Type B pancreatic cell (in vitro differentiated cells): ENCODE results near the gene HCLS1. TPM values are rescaled to one million over a fixed set of nuclear protein-coding genes. Genes with fewer than 3 reads are reported as not detected.

ENCODE experiments used
- DNase-seq: peaks from one replicate; pipeline ENCODE4 v3.0.0; 2021; ENCODE audit warnings: mixed read lengths; ENCODE audit not compliant: unreplicated experiment; ENCODE audit errors: extremely low spot score
- H3K27ac Mint-ChIP-seq: 2 replicates; pipeline ENCODE4 v1.8.0; 2021; ENCODE audit warnings: mild to moderate bottlenecking, mixed read lengths
- H3K27me3 Mint-ChIP-seq: 2 replicates; pipeline ENCODE4 v1.8.0; 2021; ENCODE audit warnings: mixed read lengths
- H3K36me3 Mint-ChIP-seq: 2 replicates; pipeline ENCODE4 v1.8.0; 2021; ENCODE audit warnings: mixed read lengths
- H3K4me1 Mint-ChIP-seq: one replicate; pipeline ENCODE4 v1.8.0; 2021; ENCODE audit warnings: mixed read lengths; ENCODE audit not compliant: unreplicated experiment
- H3K4me3 Mint-ChIP-seq: 2 replicates; pipeline ENCODE4 v1.8.0; 2021; ENCODE audit warnings: mild to moderate bottlenecking, mixed read lengths
- H3K9me3 Mint-ChIP-seq: 2 replicates; pipeline ENCODE4 v1.8.0; 2021; ENCODE audit warnings: mixed read lengths
- CTCF ChIP-seq: fragments of 200-600 bp; sonication (generic); conservative IDR thresholded peaks from 2 replicates; pipeline ENCODE4 v1.5.0; 2021; ENCODE audit warnings: antibody characterized with exemption, mild to moderate bottlenecking
- total RNA-seq: library from RNA; stranded (reverse); gene quantifications from 2 replicates; pipeline ENCODE4 v1.2.1, GENCODE V29; 2021; ENCODE audit warnings: low replicate concordance

HCLS1 gene
- total RNA-seq, 1 donor from 2014 or later, result 5.9 TPM

- H3K4me3 Mint-ChIP-seq, result no peak overlapping the region
Measured at GRCh38 chr3:121651684-121652083, 9.0 kb downstream of the HCLS1 start.

GRCh38 chr3:121649645-121650044, 11.1 kb downstream of the HCLS1 start:
- Mint-ChIP-seq H3K4me1 (no peaks in the 10 kb centered on the region), H3K27me3 (no peaks in the 10 kb centered on the region), H3K4me3 (no peak overlapping the region), H3K36me3 (no peaks in the 10 kb centered on the region), H3K27ac (no peak overlapping the region), H3K9me3 (no peaks in the 10 kb centered on the region)
- DNase-seq, result no peak
- no peak for TF ChIP-seq CTCF

More at GRCh38 chr3:121651684-121652083, 9.0 kb downstream of the HCLS1 start:
- Mint-ChIP-seq H3K36me3 (no peaks in the 10 kb centered on the region), H3K4me1 (no peaks in the 10 kb centered on the region), H3K27ac (peak overlapping the region; percentile 28), H3K9me3 (no peaks in the 10 kb centered on the region), H3K27me3 (no peaks in the 10 kb centered on the region)
- no peak for TF ChIP-seq CTCF
- no peak for DNase-seq

GRCh38 chr3:121648219-121648958, 12.3 kb downstream of the HCLS1 start:
- H3K9me3 Mint-ChIP-seq, result no peaks in the 10 kb centered on the region
- no peaks in the 10 kb centered on the region for H3K36me3 Mint-ChIP-seq
- H3K27ac Mint-ChIP-seq, result no peak overlapping the region
- no peak overlapping the region for H3K4me3 Mint-ChIP-seq
- H3K4me1 Mint-ChIP-seq, result no peaks in the 10 kb centered on the region
- no peak for TF ChIP-seq CTCF
- DNase-seq, result no peak
- H3K27me3 Mint-ChIP-seq, result no peaks in the 10 kb centered on the region

- Mint-ChIP-seq H3K4me1 (no peaks in the 10 kb centered on the region), H3K27ac (no peak overlapping the region), H3K27me3 (no peaks in the 10 kb centered on the region), H3K9me3 (no peaks in the 10 kb centered on the region), H3K4me3 (no peak overlapping the region), H3K36me3 (no peaks in the 10 kb centered on the region)
- TF ChIP-seq CTCF, result no peak
- DNase-seq, result no peak
Measured at GRCh38 chr3:121645054-121645453, 15.6 kb downstream of the HCLS1 start.

GRCh38 chr3:121642601-121643314, 17.9 kb downstream of the HCLS1 start:
- DNase-seq, result no peak
- H3K4me1 Mint-ChIP-seq, result no peaks in the 10 kb centered on the region
- H3K27ac Mint-ChIP-seq, result no peak overlapping the region
- no peaks in the 10 kb centered on the region for H3K27me3 Mint-ChIP-seq
- no peak for TF ChIP-seq CTCF
- H3K4me3 Mint-ChIP-seq, result no peak overlapping the region
- no peaks in the 10 kb centered on the region for H3K9me3 Mint-ChIP-seq
- H3K36me3 Mint-ChIP-seq, result no peaks in the 10 kb centered on the region
